Measurements from ENCODE around the gene GMIP. TPM values are rescaled to one million over a fixed set of nuclear protein-coding genes. Genes with fewer than 3 reads are reported as not detected.

GMIP gene
- total RNA-seq, 1 experiment from 2014 or later, result 18.1 TPM

GRCh38 chr19:19637523-19638251, 5.8 kb downstream of the GMIP start:
- no TSS peak for BruUV-seq (replicated peaks)
- POLR2A ChIA-PET, result no interaction called here

GRCh38 chr19:19637186-19637522, 6.3 kb downstream of the GMIP start:
- no peaks in the 10 kb centered on the region for H3K9me3 ChIP-seq (ENCODE audit: control insufficient read depth, insufficient read depth, low read depth, low read length)
- TF ChIP-seq, protein P1, sequence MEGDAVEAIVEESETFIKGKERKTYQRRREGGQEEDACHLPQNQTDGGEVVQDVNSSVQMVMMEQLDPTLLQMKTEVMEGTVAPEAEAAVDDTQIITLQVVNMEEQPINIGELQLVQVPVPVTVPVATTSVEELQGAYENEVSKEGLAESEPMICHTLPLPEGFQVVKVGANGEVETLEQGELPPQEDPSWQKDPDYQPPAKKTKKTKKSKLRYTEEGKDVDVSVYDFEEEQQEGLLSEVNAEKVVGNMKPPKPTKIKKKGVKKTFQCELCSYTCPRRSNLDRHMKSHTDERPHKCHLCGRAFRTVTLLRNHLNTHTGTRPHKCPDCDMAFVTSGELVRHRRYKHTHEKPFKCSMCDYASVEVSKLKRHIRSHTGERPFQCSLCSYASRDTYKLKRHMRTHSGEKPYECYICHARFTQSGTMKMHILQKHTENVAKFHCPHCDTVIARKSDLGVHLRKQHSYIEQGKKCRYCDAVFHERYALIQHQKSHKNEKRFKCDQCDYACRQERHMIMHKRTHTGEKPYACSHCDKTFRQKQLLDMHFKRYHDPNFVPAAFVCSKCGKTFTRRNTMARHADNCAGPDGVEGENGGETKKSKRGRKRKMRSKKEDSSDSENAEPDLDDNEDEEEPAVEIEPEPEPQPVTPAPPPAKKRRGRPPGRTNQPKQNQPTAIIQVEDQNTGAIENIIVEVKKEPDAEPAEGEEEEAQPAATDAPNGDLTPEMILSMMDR (IDR thresholded peaks at IDR 0.05), result no peak
- no peak for TF ChIP-seq SIN3A (IDR thresholded peaks at IDR 0.05; ENCODE audit: borderline replicate concordance, insufficient read depth, low read depth, low read length)
- no peak for TF ChIP-seq POLR2AphosphoS5 (IDR thresholded peaks at IDR 0.05; ENCODE audit: low read depth, low read length)
- TF ChIP-seq, protein P2, sequence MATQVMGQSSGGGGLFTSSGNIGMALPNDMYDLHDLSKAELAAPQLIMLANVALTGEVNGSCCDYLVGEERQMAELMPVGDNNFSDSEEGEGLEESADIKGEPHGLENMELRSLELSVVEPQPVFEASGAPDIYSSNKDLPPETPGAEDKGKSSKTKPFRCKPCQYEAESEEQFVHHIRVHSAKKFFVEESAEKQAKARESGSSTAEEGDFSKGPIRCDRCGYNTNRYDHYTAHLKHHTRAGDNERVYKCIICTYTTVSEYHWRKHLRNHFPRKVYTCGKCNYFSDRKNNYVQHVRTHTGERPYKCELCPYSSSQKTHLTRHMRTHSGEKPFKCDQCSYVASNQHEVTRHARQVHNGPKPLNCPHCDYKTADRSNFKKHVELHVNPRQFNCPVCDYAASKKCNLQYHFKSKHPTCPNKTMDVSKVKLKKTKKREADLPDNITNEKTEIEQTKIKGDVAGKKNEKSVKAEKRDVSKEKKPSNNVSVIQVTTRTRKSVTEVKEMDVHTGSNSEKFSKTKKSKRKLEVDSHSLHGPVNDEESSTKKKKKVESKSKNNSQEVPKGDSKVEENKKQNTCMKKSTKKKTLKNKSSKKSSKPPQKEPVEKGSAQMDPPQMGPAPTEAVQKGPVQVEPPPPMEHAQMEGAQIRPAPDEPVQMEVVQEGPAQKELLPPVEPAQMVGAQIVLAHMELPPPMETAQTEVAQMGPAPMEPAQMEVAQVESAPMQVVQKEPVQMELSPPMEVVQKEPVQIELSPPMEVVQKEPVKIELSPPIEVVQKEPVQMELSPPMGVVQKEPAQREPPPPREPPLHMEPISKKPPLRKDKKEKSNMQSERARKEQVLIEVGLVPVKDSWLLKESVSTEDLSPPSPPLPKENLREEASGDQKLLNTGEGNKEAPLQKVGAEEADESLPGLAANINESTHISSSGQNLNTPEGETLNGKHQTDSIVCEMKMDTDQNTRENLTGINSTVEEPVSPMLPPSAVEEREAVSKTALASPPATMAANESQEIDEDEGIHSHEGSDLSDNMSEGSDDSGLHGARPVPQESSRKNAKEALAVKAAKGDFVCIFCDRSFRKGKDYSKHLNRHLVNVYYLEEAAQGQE (IDR thresholded peaks at IDR 0.05; ENCODE audit: insufficient read depth in 1 of 2, low read depth in 2 of 2, low read length in 1 of 2), result no peak
- TF ChIP-seq TCF7L2 (IDR thresholded peaks at IDR 0.05; ENCODE audit: low read depth, low read length), result no peak
- no peak overlapping the region for H3K27ac ChIP-seq (ENCODE audit: low read length)
- in situ Hi-C loops (cut with HindIII; ENCODE audit: low pct_unique_long_range_greater_than_20kb, low sequenced_read_pairs), result no loop called here
- intact Hi-C loops (cut with micrococcal nuclease; ENCODE audit: unreplicated experiment), result no loop called here
- DNase-seq (ENCODE audit: low read depth, low spot score) (no peak), ATAC-seq (no peak)
- no TSS peak for BruUV-seq (replicated peaks)
- no peaks in the 10 kb centered on the region for H3K36me3 ChIP-seq (ENCODE audit: control insufficient read depth, insufficient read depth, low read length)
- H3K27me3 ChIP-seq (ENCODE audit: control insufficient read depth, insufficient read depth, low read length), result no peaks in the 10 kb centered on the region
- CTCF ChIA-PET, result no interaction called here
- H3K4me3 ChIP-seq (ENCODE audit: low read depth in 2 of 2, low read length in 2 of 2), result no peak overlapping the region
- POLR2A ChIA-PET, result no interaction called here
- no peaks in the 10 kb centered on the region for H3K4me1 ChIP-seq (ENCODE audit: control insufficient read depth, insufficient read depth, low read length)

More at GRCh38 chr19:19637523-19638251, 5.8 kb downstream of the GMIP start:
- CTCF ChIA-PET, result no interaction called here
- no peak for DNase-seq (ENCODE audit: low read depth, low spot score)
- H3K4me1 ChIP-seq (ENCODE audit: control insufficient read depth, insufficient read depth, low read length), result no peaks in the 10 kb centered on the region
- no peaks in the 10 kb centered on the region for H3K36me3 ChIP-seq (ENCODE audit: control insufficient read depth, insufficient read depth, low read length)
- TF ChIP-seq SIN3A (IDR thresholded peaks at IDR 0.05; ENCODE audit: borderline replicate concordance, insufficient read depth, low read depth, low read length) (no peak), TCF7L2 (IDR thresholded peaks at IDR 0.05; ENCODE audit: low read depth, low read length) (no peak), POLR2AphosphoS5 (IDR thresholded peaks at IDR 0.05; ENCODE audit: low read depth, low read length) (no peak)
- TF ChIP-seq, protein P2 (IDR thresholded peaks at IDR 0.05; ENCODE audit: insufficient read depth in 1 of 2, low read depth in 2 of 2, low read length in 1 of 2), result no peak
- TF ChIP-seq, protein P1 (IDR thresholded peaks at IDR 0.05), result no peak; the same call in 1 of the 2 replicates
- H3K4me3 ChIP-seq (ENCODE audit: low read depth in 2 of 2, low read length in 2 of 2), result no peak overlapping the region
- H3K9me3 ChIP-seq (ENCODE audit: control insufficient read depth, insufficient read depth, low read depth, low read length), result no peaks in the 10 kb centered on the region
- in situ Hi-C loops (cut with HindIII; ENCODE audit: low pct_unique_long_range_greater_than_20kb, low sequenced_read_pairs) (no loop called here), intact Hi-C loops (cut with micrococcal nuclease; ENCODE audit: unreplicated experiment) (no loop called here)
- no peaks in the 10 kb centered on the region for H3K27me3 ChIP-seq (ENCODE audit: control insufficient read depth, insufficient read depth, low read length)
- ATAC-seq, result no peak
- H3K27ac ChIP-seq (ENCODE audit: low read length), result no peak overlapping the region

Data from Panc1 (cell line).